ENCODE measurements around the gene FUCA1.

The FUCA1 gene

GRCh38 chr1:23897083-23897482 lies 29.0 kb upstream of the FUCA1 start:
- H3K27ac ChIP-seq, result peak overlapping the region; percentile 42; the same call in 1 of the 2 replicates
- no peak for TF ChIP-seq CTCF (conservative IDR thresholded peaks at IDR 0.05; ENCODE audit: low read depth)
- ChIA-PET CTCF (interaction anchor here (0.6 kb wide), 3 partner anchors 13 to 105 kb away, joined by 3 to 4 read pairs (median 4); no protein-coding TSS in a partner anchor), POLR2A (ENCODE audit: low non-redundant PET) (no interaction called here)
- DNase-seq (ENCODE audit: low spot score), result no peak

- CTCF ChIA-PET, result interaction anchor here (0.6 kb wide), 3 partner anchors 13 to 105 kb away, joined by 3 to 6 read pairs (median 4); no protein-coding TSS in a partner anchor
- POLR2A ChIA-PET (ENCODE audit: low non-redundant PET), result no interaction called here
- DNase-seq (ENCODE audit: low spot score), result no peak
- TF ChIP-seq CTCF (conservative IDR thresholded peaks at IDR 0.05; ENCODE audit: low read depth), result no peak
- H3K27ac ChIP-seq, result no peak overlapping the region
These were observed 28.4 kb upstream of the FUCA1 start for GRCh38 chr1:23896491-23896890.

- no peak for TF ChIP-seq CTCF (conservative IDR thresholded peaks at IDR 0.05; ENCODE audit: low read depth)
- POLR2A ChIA-PET (ENCODE audit: low non-redundant PET), result no interaction called here
- CTCF ChIA-PET, result interaction anchor here (0.6 kb wide), 2 partner anchors 14 to 44 kb away, joined by 3 to 6 read pairs; no protein-coding TSS in a partner anchor
- H3K27ac ChIP-seq, result no peak overlapping the region
- no peak for DNase-seq (ENCODE audit: low spot score)
These were observed 27.9 kb upstream of the FUCA1 start for GRCh38 chr1:23895993-23896392.

- ChIA-PET POLR2A (ENCODE audit: low non-redundant PET) (no interaction called here), CTCF (interaction anchor here (0.6 kb wide), 1 partner anchor 43 kb away, joined by 3 read pairs; no protein-coding TSS in a partner anchor)
- no peak for TF ChIP-seq CTCF (conservative IDR thresholded peaks at IDR 0.05; ENCODE audit: low read depth)
- DNase-seq (ENCODE audit: low spot score), result no peak
- H3K27ac ChIP-seq, result no peak overlapping the region
These were observed 27.0 kb upstream of the FUCA1 start for GRCh38 chr1:23895082-23895481.

- no peak for DNase-seq (ENCODE audit: low spot score)
- TF ChIP-seq CTCF (conservative IDR thresholded peaks at IDR 0.05; ENCODE audit: low read depth), result no peak
- H3K27ac ChIP-seq, result no peak overlapping the region
- POLR2A ChIA-PET (ENCODE audit: low non-redundant PET), result no interaction called here
- CTCF ChIA-PET, result no interaction called here
These were observed 21.0 kb upstream of the FUCA1 start for GRCh38 chr1:23889074-23889473.

GRCh38 chr1:23885222-23885621 lies 17.1 kb upstream of the FUCA1 start:
- ChIA-PET POLR2A (ENCODE audit: low non-redundant PET) (no interaction called here), CTCF (interaction anchor here (0.6 kb wide), 1 partner anchor 37 kb away, joined by 3 read pairs; no protein-coding TSS in a partner anchor)
- no peak overlapping the region for H3K27ac ChIP-seq
- DNase-seq (ENCODE audit: low spot score), result no peak
- no peak for TF ChIP-seq CTCF (conservative IDR thresholded peaks at IDR 0.05; ENCODE audit: low read depth)

Data from RWPE1 (cell line).